Esophagus muscularis mucosa (tissue), 4 donors: Measurements from ENCODE around the gene PDXDC1.
A peak's percentile ranks its signal among the peaks of the same experiment; 100 is the strongest.

Source experiments
- CTCF ChIP-seq, 3 experiments: fragments of 200-600 bp in 2 of 3; fragments of 450-650 bp in 1 of 3; sonication (generic) in 2 of 3; IDR thresholded peaks; one replicate each; pipeline ENCODE4 v1.5.1; 2017 to 2019; ENCODE audit warnings: antibody characterized with exemption in 3 of 3, mild to moderate bottlenecking in 2 of 3, moderate library complexity in 1 of 3
- EP300 ChIP-seq: sonication (generic); formaldehyde crosslinking; IDR thresholded peaks from one replicate; pipeline ENCODE4 v1.6.1; 2017; ENCODE audit warnings: antibody characterized with exemption
- POLR2A ChIP-seq: fragments of 450-650 bp; IDR thresholded peaks from one replicate; pipeline ENCODE4 v1.6.1; 2017; ENCODE audit warnings: antibody characterized with exemption, moderate library complexity, mild to moderate bottlenecking, low read depth
- POLR2AphosphoS5 ChIP-seq, 2 donors: sonication (generic); formaldehyde crosslinking; IDR thresholded peaks; one replicate each; pipeline ENCODE4 v1.6.1; 2017; ENCODE audit warnings: antibody characterized with exemption in 2 of 2

- TF ChIP-seq CTCF (IDR thresholded peaks at IDR 0.05) (peak in 1 of 3 experiments; percentile 4), POLR2A (peak; percentile 38), EP300 (peak; percentile 42), POLR2AphosphoS5 (IDR thresholded peaks at IDR 0.05) (peak; percentile 94)
These were observed 119.4 kb downstream of the PDXDC1 start, which contains the start of gene RRN3 for GRCh38 chr16:15093955-15094827.
